Activated CD4-positive, alpha-beta T cell treated with anti-CD3 and anti-CD28 coated beads, Interleukin-2, amount 10 ng/mL, durations not matched to agents 24 days and 14 days (primary cell): Measurements from ENCODE around the gene A3GALT2. TPM values are rescaled to one million over a fixed set of nuclear protein-coding genes. Genes with fewer than 3 reads are reported as not detected.

Experiments used
- DNase-seq: peaks from one replicate; pipeline ENCODE4 v3.0.0; 2022
- H3K27ac Mint-ChIP-seq: one replicate; pipeline ENCODE4 v1.8.0; 2022; ENCODE audit warnings: mild to moderate bottlenecking, mixed read lengths
- H3K27me3 Mint-ChIP-seq: one replicate; pipeline ENCODE4 v1.8.0; 2022; ENCODE audit warnings: mixed read lengths
- H3K36me3 Mint-ChIP-seq: one replicate; pipeline ENCODE4 v1.8.0; 2022; ENCODE audit warnings: low read depth, mild to moderate bottlenecking, mixed read lengths
- H3K4me1 Mint-ChIP-seq: one replicate; pipeline ENCODE4 v1.8.0; 2021; ENCODE audit warnings: mixed read lengths
- H3K4me3 Mint-ChIP-seq: one replicate; pipeline ENCODE4 v1.8.0; 2022; ENCODE audit warnings: mild to moderate bottlenecking, moderate library complexity, mixed read lengths
- H3K9me3 Mint-ChIP-seq: one replicate; pipeline ENCODE4 v1.8.0; 2021; ENCODE audit warnings: mixed read lengths
- intact Hi-C: fragments of 100-400 bp; cut with micrococcal nuclease; formaldehyde crosslinking; loops from one replicate; pipeline ENCODE4 v1.15.1; 2023
- total RNA-seq: library from RNA; stranded (reverse); gene quantifications from 2 replicates; pipeline ENCODE4 v1.2.3, GENCODE V29; 2022

A3GALT2 gene
- total RNA-seq, 1 donor from 2014 or later, result not detected

- Mint-ChIP-seq H3K9me3 (no peaks in the 10 kb centered on the region), H3K36me3 (peaks cover 35% of the 10 kb centered on the region), H3K4me3 (peak overlapping the region; percentile 86), H3K27me3 (peaks cover 2% of the 10 kb centered on the region), H3K27ac (peak overlapping the region; percentile 26), H3K4me1 (peaks cover 43% of the 10 kb centered on the region)
- intact Hi-C loops, result no loop called here
- no peak for DNase-seq
These were observed 26.7 kb upstream of the A3GALT2 start for GRCh38 chr1:33347650-33347992.

- DNase-seq, result peak; percentile 63
- Mint-ChIP-seq H3K9me3 (no peaks in the 10 kb centered on the region), H3K36me3 (peaks cover 36% of the 10 kb centered on the region), H3K27ac (peak overlapping the region; percentile 26), H3K27me3 (peaks cover 2% of the 10 kb centered on the region), H3K4me1 (peaks cover 45% of the 10 kb centered on the region), H3K4me3 (peak overlapping the region; percentile 86)
- intact Hi-C loops, result no loop called here
These were observed 26.2 kb upstream of the A3GALT2 start for GRCh38 chr1:33346927-33347649.

- H3K4me3 Mint-ChIP-seq, result peak overlapping the region; percentile 86
- DNase-seq, result no peak
- H3K4me1 Mint-ChIP-seq, result peaks cover 45% of the 10 kb centered on the region
- intact Hi-C loops, result no loop called here
- peaks cover 2% of the 10 kb centered on the region for H3K27me3 Mint-ChIP-seq
- H3K27ac Mint-ChIP-seq, result peak overlapping the region; percentile 56
- peaks cover 36% of the 10 kb centered on the region for H3K36me3 Mint-ChIP-seq
- H3K9me3 Mint-ChIP-seq, result no peaks in the 10 kb centered on the region
These were observed 25.6 kb upstream of the A3GALT2 start for GRCh38 chr1:33346533-33346926.

DNA sequence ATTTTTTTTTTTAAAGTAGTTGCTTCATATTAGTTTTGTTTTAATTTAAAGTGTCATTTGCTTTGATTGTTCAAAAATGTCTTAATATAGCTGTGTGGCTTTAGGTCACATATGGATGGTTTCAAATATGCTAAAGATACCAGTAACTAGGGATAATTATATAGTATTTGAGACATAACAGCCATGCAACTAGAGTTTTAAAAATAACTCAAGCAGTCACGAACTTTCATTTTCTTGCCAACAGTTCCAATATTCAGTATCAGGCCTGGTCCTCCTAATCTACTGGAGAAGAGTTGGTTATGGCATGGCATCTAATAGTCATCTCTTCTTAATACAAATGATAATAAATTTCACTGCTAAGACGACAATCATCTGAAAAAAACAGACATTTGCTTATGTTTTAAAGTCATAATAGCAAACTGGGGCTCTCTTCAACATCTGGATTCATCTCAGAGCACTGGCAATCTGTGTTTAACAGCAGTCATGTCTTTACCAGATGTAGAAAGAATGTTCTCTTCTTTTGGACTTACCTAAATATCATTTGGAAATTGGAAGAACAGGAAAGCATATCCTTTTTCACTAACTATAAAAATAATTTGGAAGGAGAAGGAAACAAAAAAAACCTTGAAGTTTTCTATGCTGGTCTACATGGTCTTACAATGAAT, 24.1 kb upstream of the A3GALT2 start:
- H3K9me3 Mint-ChIP-seq, result no peaks in the 10 kb centered on the region
- intact Hi-C loops, result no loop called here
- H3K27me3 Mint-ChIP-seq, result no peaks in the 10 kb centered on the region
- no peak overlapping the region for H3K4me3 Mint-ChIP-seq
- H3K36me3 Mint-ChIP-seq, result peaks cover 38% of the 10 kb centered on the region
- no peak for DNase-seq
- no peak overlapping the region for H3K27ac Mint-ChIP-seq
- peaks cover 37% of the 10 kb centered on the region for H3K4me1 Mint-ChIP-seq

GRCh38 chr1:33343539-33343938, 22.6 kb upstream of the A3GALT2 start:
- H3K4me3 Mint-ChIP-seq, result no peak overlapping the region
- H3K4me1 Mint-ChIP-seq, result peaks cover 37% of the 10 kb centered on the region
- no peaks in the 10 kb centered on the region for H3K9me3 Mint-ChIP-seq
- no peak overlapping the region for H3K27ac Mint-ChIP-seq
- intact Hi-C loops, result no loop called here
- no peak for DNase-seq
- peaks cover 37% of the 10 kb centered on the region for H3K36me3 Mint-ChIP-seq
- no peaks in the 10 kb centered on the region for H3K27me3 Mint-ChIP-seq

- no peaks in the 10 kb centered on the region for H3K9me3 Mint-ChIP-seq
- H3K27me3 Mint-ChIP-seq, result no peaks in the 10 kb centered on the region
- intact Hi-C loops, result no loop called here
- H3K4me1 Mint-ChIP-seq, result peaks cover 31% of the 10 kb centered on the region
- no peak overlapping the region for H3K4me3 Mint-ChIP-seq
- peaks cover 31% of the 10 kb centered on the region for H3K36me3 Mint-ChIP-seq
- DNase-seq, result no peak
- no peak overlapping the region for H3K27ac Mint-ChIP-seq
These were observed 21.3 kb upstream of the A3GALT2 start for GRCh38 chr1:33342041-33342723.

- DNase-seq, result no peak
- H3K27ac Mint-ChIP-seq, result peak overlapping the region; percentile 58
- no peaks in the 10 kb centered on the region for H3K9me3 Mint-ChIP-seq
- peaks cover 22% of the 10 kb centered on the region for H3K4me1 Mint-ChIP-seq
- H3K27me3 Mint-ChIP-seq, result no peaks in the 10 kb centered on the region
- H3K4me3 Mint-ChIP-seq, result no peak overlapping the region
- intact Hi-C loops, result no loop called here
- peaks cover 21% of the 10 kb centered on the region for H3K36me3 Mint-ChIP-seq
These were observed 20.3 kb upstream of the A3GALT2 start for GRCh38 chr1:33341190-33341589.

DNA sequence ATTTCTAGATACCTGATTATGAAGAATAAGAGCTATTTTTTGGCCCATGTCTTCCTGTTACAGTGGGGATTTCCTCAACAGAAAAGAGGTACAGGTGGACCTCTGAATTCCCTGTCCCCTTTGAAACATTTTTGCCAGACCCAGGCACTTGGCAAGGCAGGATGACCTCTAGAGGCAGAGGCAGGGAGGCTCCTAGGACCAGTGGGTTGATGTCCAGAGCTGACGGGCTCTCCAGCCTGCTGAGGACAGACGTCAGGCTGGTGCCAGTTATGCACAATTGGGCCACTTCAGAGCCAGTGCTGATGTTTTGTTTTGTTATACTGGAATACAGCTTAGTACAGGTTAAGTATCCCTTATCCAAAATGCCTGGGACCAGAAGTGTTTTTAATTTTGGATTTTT, 18.5 kb upstream of the A3GALT2 start:
- H3K27ac Mint-ChIP-seq, result no peak overlapping the region
- H3K27me3 Mint-ChIP-seq, result no peaks in the 10 kb centered on the region
- no peaks in the 10 kb centered on the region for H3K9me3 Mint-ChIP-seq
- no peak for DNase-seq
- no peak overlapping the region for H3K4me3 Mint-ChIP-seq
- intact Hi-C loops, result no loop called here
- H3K36me3 Mint-ChIP-seq, result peaks cover 19% of the 10 kb centered on the region
- peaks cover 25% of the 10 kb centered on the region for H3K4me1 Mint-ChIP-seq

DNA sequence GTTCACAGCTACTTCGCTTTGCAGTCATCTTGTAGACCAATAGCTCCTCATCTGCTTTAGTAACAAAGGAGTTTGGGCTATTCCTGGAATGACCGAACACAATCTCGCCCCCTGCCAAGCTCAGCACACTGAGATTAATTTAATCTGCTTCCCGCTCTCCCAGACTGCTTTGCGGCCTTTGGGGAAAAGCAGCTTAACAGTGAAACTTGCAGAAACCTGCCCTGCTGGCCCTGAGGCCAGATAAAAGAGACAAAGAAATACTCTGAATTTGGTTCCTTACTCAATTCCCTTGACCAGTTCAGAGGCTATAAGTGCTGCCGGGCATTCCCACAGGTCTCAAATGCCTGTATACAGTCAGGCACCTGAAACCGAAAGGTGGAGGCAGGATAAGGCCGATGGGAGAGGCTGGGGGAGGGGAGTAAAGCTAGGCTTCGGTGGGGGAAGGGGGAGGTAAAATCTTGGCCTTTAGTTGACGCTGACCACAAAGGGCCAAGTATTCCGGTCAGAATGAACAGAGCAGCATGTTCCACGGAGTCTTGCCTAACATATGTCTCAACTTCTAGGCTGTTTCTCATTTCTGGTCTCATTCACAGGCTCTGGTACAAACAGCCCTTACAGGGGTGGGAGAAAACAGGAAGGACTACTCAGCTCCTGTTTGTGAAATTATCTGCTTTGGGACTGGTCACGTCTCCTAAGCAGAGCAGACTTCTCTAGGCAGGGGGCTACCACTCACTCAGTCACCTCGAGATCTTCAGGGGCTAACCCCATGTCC, 17.7 kb upstream of the A3GALT2 start:
- no peak overlapping the region for H3K27ac Mint-ChIP-seq
- intact Hi-C loops, result no loop called here
- DNase-seq, result no peak
- H3K36me3 Mint-ChIP-seq, result peaks cover 14% of the 10 kb centered on the region
- no peak overlapping the region for H3K4me3 Mint-ChIP-seq
- H3K27me3 Mint-ChIP-seq, result no peaks in the 10 kb centered on the region
- peaks cover 24% of the 10 kb centered on the region for H3K4me1 Mint-ChIP-seq
- no peaks in the 10 kb centered on the region for H3K9me3 Mint-ChIP-seq

DNA sequence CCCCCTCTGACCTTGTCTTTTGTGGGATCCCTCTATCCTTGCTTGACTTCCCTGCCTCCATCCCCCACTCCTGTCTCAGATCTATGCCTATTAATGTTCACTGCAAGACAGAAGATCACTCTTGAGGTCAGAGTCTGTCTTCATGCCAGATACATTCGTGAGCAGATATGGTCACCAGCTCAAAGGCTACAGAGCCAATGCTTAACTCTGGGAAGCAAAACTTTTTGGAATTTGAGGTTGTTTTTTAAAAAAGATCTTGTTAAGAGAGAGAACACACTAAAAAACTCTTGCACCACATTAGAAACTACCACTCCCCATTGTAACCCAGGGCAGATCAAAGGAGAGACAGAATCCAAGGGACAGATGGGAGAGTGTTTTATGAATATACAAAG, 17.1 kb upstream of the A3GALT2 start:
- peaks cover 16% of the 10 kb centered on the region for H3K36me3 Mint-ChIP-seq
- DNase-seq, result no peak

DNA sequence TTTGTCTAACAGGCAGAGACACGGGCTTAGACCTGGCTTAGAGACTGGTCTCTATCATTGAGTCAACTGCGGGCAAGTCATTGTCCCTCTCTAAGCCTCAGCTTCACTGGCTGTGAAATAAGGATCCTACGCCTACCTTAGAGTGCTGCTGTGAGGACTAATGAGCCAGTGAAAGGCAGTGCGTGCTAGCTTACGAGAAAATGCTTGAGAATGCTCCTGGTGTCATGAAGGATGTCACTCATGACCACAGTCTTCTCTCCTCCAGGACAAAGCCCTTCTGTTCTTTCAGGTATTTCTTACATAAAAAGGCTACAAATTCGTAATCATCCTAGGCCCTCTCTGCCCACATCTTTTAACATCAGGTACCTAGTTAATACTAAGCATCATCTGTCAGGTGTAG, 16.5 kb upstream of the A3GALT2 start:
- Mint-ChIP-seq H3K36me3 (peaks cover 18% of the 10 kb centered on the region), H3K9me3 (no peaks in the 10 kb centered on the region), H3K4me3 (no peak overlapping the region), H3K27ac (no peak overlapping the region), H3K4me1 (peaks cover 20% of the 10 kb centered on the region), H3K27me3 (no peaks in the 10 kb centered on the region)
- intact Hi-C loops, result no loop called here
- no peak for DNase-seq

More for the DNA sequence above, 17.1 kb upstream of the A3GALT2 start:
- Mint-ChIP-seq H3K9me3 (no peaks in the 10 kb centered on the region), H3K27me3 (no peaks in the 10 kb centered on the region), H3K4me3 (no peak overlapping the region), H3K4me1 (peaks cover 24% of the 10 kb centered on the region), H3K27ac (no peak overlapping the region)
- intact Hi-C loops, result no loop called here

DNA sequence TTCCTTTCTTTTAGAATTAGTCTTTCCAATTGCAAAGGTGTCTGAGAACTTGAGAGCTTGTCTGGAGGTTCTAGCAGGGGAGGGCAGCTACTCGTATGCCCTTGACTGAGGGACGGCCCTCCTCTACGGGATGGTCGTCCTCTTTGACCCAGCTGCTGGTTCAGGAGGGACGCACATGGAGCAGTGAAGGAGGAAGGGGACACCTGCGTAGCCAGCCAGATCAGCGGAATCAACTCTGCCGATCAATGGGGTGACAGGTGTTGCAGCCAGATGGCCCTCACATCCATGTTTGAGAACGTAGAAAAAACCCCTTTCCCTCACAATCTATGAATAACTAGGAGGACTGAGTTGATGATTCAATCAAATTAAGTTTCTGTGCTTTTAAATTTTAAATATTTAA, 15.7 kb upstream of the A3GALT2 start:
- peaks cover 20% of the 10 kb centered on the region for H3K4me1 Mint-ChIP-seq
- H3K4me3 Mint-ChIP-seq, result no peak overlapping the region
- no peak for DNase-seq
- peaks cover 22% of the 10 kb centered on the region for H3K36me3 Mint-ChIP-seq
- intact Hi-C loops, result no loop called here
- H3K27me3 Mint-ChIP-seq, result no peaks in the 10 kb centered on the region
- no peaks in the 10 kb centered on the region for H3K9me3 Mint-ChIP-seq
- H3K27ac Mint-ChIP-seq, result no peak overlapping the region

GRCh38 chr1:33335020-33335419, 14.1 kb upstream of the A3GALT2 start:
- no peaks in the 10 kb centered on the region for H3K9me3 Mint-ChIP-seq
- peaks cover 26% of the 10 kb centered on the region for H3K36me3 Mint-ChIP-seq
- intact Hi-C loops, result no loop called here
- H3K27me3 Mint-ChIP-seq, result no peaks in the 10 kb centered on the region
- DNase-seq, result no peak
- peaks cover 16% of the 10 kb centered on the region for H3K4me1 Mint-ChIP-seq
- peak overlapping the region; percentile 46 for H3K27ac Mint-ChIP-seq
- H3K4me3 Mint-ChIP-seq, result no peak overlapping the region

DNA sequence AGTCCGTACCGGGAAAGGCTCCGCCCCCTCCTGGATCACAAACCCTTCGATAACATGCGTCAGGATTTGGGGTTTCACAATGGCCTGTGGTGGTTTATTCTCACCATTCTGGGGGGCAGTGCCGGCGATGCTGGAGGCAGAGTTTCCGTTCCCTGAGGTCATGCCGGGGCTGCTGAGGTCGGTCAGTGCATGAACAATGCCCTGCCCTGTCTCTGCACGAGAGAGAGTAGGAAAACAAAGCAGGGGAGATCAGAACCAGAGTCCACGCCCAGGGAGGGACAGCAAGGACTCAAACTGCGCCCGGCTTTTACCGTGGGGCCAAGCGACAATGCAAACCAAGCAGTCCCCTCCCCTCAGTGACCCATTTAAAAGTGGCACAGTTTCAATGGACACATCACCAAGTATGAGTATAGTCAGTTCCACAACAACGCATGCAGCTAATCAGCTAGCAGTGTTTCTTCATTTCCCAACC, 13.2 kb upstream of the A3GALT2 start:
- H3K4me1 Mint-ChIP-seq, result peaks cover 14% of the 10 kb centered on the region
- H3K36me3 Mint-ChIP-seq, result peaks cover 35% of the 10 kb centered on the region
- DNase-seq, result no peak
- no peaks in the 10 kb centered on the region for H3K27me3 Mint-ChIP-seq
- intact Hi-C loops, result no loop called here
- H3K27ac Mint-ChIP-seq, result no peak overlapping the region
- no peaks in the 10 kb centered on the region for H3K9me3 Mint-ChIP-seq
- no peak overlapping the region for H3K4me3 Mint-ChIP-seq
